Gastrocnemius medialis (tissue), 4 donors: Measurements from ENCODE around the gene GCC1. TPM values are rescaled to one million over a fixed set of nuclear protein-coding genes. Genes with fewer than 3 reads are reported as not detected.

Source experiments
- ATAC-seq, 2 donors: fragments of 150-250 bp; one replicate each; pipeline ENCODE4 v1.9.1; 2016
- DNase-seq, 2 donors: peaks; one replicate each; pipeline ENCODE4 v3.0.0-alpha.2; 2019
- H3K27ac ChIP-seq, 4 donors: fragments of 200-600 bp; sonication (generic); 1 replicate in 1 of 4; 2 replicates in 3 of 4; pipeline ENCODE4 v1.5.1; 2016 to 2018; ENCODE audit warnings: mild to moderate bottlenecking in 2 of 4, moderate library complexity in 1 of 4
- H3K27me3 ChIP-seq, 3 donors: fragments of 200-600 bp; sonication (generic) in 2 of 3; 1 replicate in 1 of 3; 2 replicates in 2 of 3; pipeline versions ENCODE4 v1.5.1 to v1.6.0; 2016 to 2019; ENCODE audit warnings: mild to moderate bottlenecking in 1 of 3, moderate library complexity in 1 of 3
- H3K36me3 ChIP-seq, 2 donors: fragments of 200-600 bp; sonication (generic) in 1 of 2; one replicate each; pipeline ENCODE4 v1.5.1; 2017 to 2018
- H3K4me1 ChIP-seq, 2 donors: fragments of 200-600 bp; sonication (generic) in 1 of 2; one replicate each; pipeline ENCODE4 v1.5.1; 2016 to 2017; ENCODE audit warnings: mild to moderate bottlenecking in 2 of 2
- H3K4me3 ChIP-seq, 4 donors: fragments of 200-600 bp; sonication (generic) in 3 of 4; 1 replicate in 1 of 4; 2 replicates in 3 of 4; pipeline ENCODE4 v1.5.1; 2016 to 2019; ENCODE audit warnings: mild to moderate bottlenecking in 2 of 4
- H3K9me3 ChIP-seq, 3 donors: fragments of 200-600 bp; sonication (generic) in 2 of 3; 1 replicate in 1 of 3; 2 replicates in 2 of 3; pipeline ENCODE4 v1.5.1; 2016 to 2019
- POLR2A ChIP-seq, 2 donors: fragments of 450-650 bp; IDR thresholded peaks; one replicate each; pipeline ENCODE4 v1.6.1; 2017; ENCODE audit warnings: antibody characterized with exemption in 2 of 2, mild to moderate bottlenecking in 2 of 2, moderate library complexity in 2 of 2
- in situ Hi-C, 4 donors: fragments of 200-750 bp; cut with MboI; loops; one replicate each; pipeline versions ENCODE4 v1.15.0 to v1.8.0; 2017; ENCODE audit warnings: low sequenced_read_pairs in 4 of 4
- intact Hi-C: fragments of 100-400 bp; cut with DNase I; formaldehyde crosslinking; loops from one replicate; pipeline ENCODE4 v1.15.1; 2023; ENCODE audit warnings: low total_unique reads
- total RNA-seq, 4 donors: library from RNA; depleted of rRNA; stranded (reverse); fragments of >200 nt; gene quantifications; one replicate each; pipeline versions ENCODE4 v1.1.0 to v1.2.3, GENCODE V29; 2016
- TF ChIP-seq, protein P1 (sequence below), 5 experiments: fragments of 450-650 bp in 3 of 5; fragments of 200-600 bp in 2 of 5; sonication (generic) in 2 of 5; IDR thresholded peaks in 4 of 5; conservative IDR thresholded peaks in 1 of 5; 1 replicate in 4 of 5; 2 replicates in 1 of 5; pipeline ENCODE4 v1.5.1; 2016 to 2019; ENCODE audit warnings: antibody characterized with exemption in 5 of 5, mild to moderate bottlenecking in 3 of 5, moderate library complexity in 3 of 5

GCC1 gene
- total RNA-seq, 4 donors from 2014 or later: 12.3 to 17.9 (median 15.4) TPM

DNA sequence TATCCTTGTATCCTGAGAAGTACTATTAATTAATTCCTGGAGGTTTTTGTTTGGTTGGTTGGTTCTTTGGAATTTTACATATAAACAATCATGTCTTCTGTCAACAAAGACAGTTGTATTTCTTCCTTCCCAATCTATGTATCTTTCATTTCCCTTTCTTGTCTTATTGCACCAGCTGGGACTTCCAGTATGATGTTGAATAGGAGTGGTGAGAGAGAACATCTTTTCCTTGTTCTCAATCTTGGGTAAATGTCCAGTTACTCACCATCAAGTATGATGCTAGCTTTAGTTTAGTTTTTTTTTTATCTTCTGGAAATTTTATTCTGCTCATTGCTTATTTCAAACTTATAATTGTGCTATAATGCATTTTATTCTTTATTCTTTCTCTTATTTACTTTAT, 39.9 kb upstream of the GCC1 start:
- H3K4me3 ChIP-seq: no peak overlapping the region
- ATAC-seq (no peak), DNase-seq (no peak)
- H3K27ac ChIP-seq: no peak overlapping the region
- no peaks in the 10 kb centered on the region for H3K9me3 ChIP-seq
- in situ Hi-C loops: no loop called here
- TF ChIP-seq, protein P1, sequence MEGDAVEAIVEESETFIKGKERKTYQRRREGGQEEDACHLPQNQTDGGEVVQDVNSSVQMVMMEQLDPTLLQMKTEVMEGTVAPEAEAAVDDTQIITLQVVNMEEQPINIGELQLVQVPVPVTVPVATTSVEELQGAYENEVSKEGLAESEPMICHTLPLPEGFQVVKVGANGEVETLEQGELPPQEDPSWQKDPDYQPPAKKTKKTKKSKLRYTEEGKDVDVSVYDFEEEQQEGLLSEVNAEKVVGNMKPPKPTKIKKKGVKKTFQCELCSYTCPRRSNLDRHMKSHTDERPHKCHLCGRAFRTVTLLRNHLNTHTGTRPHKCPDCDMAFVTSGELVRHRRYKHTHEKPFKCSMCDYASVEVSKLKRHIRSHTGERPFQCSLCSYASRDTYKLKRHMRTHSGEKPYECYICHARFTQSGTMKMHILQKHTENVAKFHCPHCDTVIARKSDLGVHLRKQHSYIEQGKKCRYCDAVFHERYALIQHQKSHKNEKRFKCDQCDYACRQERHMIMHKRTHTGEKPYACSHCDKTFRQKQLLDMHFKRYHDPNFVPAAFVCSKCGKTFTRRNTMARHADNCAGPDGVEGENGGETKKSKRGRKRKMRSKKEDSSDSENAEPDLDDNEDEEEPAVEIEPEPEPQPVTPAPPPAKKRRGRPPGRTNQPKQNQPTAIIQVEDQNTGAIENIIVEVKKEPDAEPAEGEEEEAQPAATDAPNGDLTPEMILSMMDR (IDR thresholded peaks at IDR 0.05 in 4 of 5, conservative IDR thresholded peaks at IDR 0.05 in 1 of 5): no peak
- TF ChIP-seq POLR2A (IDR thresholded peaks at IDR 0.05): no peak
- H3K36me3 ChIP-seq: no peaks in the 10 kb centered on the region
- no peaks in the 10 kb centered on the region for H3K4me1 ChIP-seq
- peaks cover 0 to 4% (median 0%) of the 10 kb centered on the region in 3 donors for H3K27me3 ChIP-seq
- intact Hi-C loops: no loop called here

DNA sequence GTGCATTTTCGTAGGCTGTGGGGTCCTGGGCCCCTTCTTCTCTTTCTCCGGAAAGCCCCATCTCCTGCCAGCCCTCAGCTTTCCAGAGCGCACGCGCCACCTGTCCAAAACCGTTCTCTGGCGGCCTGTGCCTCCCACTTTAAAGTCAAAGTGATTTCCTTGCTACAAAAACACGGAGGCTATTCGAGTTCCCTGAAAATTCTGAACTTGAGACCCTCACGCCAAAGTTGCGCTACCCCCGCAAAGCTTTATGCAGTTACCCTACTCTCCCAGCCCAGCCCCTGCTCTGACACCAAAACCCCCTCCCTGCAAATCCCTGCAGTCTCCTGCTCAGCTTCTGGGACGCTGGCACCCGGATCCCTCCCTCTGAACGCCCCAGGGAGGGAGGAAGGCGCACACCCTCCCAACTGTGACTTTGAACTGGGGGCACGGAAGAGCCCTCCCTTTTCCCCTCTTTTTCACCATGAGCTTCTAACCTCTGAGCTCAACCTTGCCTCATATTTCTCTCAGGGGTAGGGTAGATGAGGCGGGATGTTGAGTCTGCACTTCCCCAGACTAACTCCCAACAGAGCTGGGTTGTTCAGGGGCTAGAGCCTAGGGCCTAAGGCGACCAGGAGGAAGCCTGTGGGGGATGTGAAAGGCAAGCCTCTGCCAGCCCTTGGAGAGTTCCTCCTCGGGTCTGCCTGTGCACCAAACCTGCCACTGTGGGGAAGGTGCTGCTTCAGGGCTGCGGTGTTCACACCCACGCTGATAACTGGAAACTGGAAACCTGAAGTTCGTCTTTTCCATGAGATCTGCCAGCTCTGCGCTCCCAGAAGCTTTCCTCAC, 35.2 kb upstream of the GCC1 start:
- in situ Hi-C loops (no loop called here), intact Hi-C loops (no loop called here)
- H3K36me3 ChIP-seq: no peaks in the 10 kb centered on the region
- peaks cover 6 to 22% (median 7%) of the 10 kb centered on the region in 3 donors for H3K27me3 ChIP-seq
- no peaks in the 10 kb centered on the region for H3K9me3 ChIP-seq
- no peaks in the 10 kb centered on the region for H3K4me1 ChIP-seq
- DNase-seq (no peak), ATAC-seq (no peak)
- H3K27ac ChIP-seq: no peak overlapping the region
- TF ChIP-seq, protein P1 (IDR thresholded peaks at IDR 0.05 in 4 of 5, conservative IDR thresholded peaks at IDR 0.05 in 1 of 5): no peak
- no peak for TF ChIP-seq POLR2A (IDR thresholded peaks at IDR 0.05)
- no peak overlapping the region for H3K4me3 ChIP-seq

DNA sequence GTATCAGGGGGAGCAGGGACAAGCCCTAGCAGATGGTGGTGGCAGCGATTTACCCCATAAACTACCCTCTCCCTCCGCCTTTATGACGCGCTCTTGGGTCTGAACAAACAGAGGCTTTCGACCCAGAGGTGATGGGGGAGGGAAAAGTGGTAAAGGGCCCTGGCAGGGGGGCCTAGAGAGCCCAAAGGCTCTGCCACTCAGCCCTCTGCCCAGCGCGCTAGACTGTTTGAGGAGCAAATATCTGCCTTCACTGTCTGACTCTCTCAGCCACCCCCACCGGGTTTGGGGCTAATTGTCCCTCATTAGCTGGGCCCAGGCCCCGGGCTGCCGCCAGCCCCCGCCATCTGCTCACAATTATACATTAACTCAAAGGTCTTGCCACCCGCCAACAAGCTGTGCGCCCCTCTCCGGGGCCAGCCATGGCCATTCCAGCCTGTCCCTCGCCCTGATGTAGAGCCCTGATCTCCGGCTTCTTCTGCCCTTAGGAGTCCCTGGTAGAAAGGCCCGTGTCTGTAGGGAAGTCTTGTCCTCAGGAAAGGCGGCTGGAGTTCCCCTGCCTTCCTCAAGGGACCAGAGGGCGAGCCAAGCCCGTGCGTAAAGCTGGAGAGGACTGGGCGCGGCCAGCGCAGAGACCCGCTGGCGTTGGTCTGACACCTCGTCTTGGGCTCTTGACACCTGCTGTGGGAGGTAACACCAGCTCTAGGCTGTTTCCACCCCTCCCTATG, 34.4 kb upstream of the GCC1 start:
- intact Hi-C loops: no loop called here
- in situ Hi-C loops: no loop called here

DNA sequence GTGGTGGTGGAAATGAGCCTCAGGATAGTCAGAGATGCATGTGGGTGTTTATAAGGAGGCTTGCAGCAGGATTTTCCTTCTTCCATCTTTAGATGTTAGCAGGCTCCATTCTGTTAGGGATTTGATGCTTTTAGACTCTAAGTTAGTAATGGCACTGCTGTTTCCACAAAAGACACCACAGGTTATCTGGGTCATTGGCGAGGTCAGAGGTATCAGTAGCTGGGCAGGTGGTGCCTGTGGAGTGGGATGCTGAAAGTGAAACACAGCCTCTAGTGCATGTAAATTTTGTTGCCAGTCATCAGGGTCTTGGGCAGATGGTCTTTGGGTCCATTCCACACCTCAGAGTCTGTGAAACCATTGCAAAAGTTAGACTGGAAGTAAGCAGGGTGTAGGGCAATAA, 33.4 kb upstream of the GCC1 start:
- in situ Hi-C loops: no loop called here
- H3K27ac ChIP-seq: no peak overlapping the region
- TF ChIP-seq, protein P1 (IDR thresholded peaks at IDR 0.05 in 4 of 5, conservative IDR thresholded peaks at IDR 0.05 in 1 of 5): no peak
- no peak for TF ChIP-seq POLR2A (IDR thresholded peaks at IDR 0.05)

More for the DNA sequence above, 34.4 kb upstream of the GCC1 start:
- ATAC-seq (no peak), DNase-seq (no peak)
- TF ChIP-seq POLR2A (IDR thresholded peaks at IDR 0.05): no peak
- TF ChIP-seq, protein P1 (IDR thresholded peaks at IDR 0.05 in 4 of 5, conservative IDR thresholded peaks at IDR 0.05 in 1 of 5): no peak
- Histone ChIP-seq H3K27me3 (peaks cover 6 to 22% (median 7%) of the 10 kb centered on the region in 3 donors), H3K9me3 (no peaks in the 10 kb centered on the region), H3K27ac (no peak overlapping the region), H3K4me1 (no peaks in the 10 kb centered on the region), H3K4me3 (no peak overlapping the region), H3K36me3 (no peaks in the 10 kb centered on the region)

More for the DNA sequence above, 33.4 kb upstream of the GCC1 start:
- intact Hi-C loops: no loop called here
- H3K4me1 ChIP-seq: no peaks in the 10 kb centered on the region
- no peak overlapping the region for H3K4me3 ChIP-seq
- ATAC-seq (no peak), DNase-seq (no peak)
- no peaks in the 10 kb centered on the region for H3K36me3 ChIP-seq
- H3K27me3 ChIP-seq: peaks cover 6 to 22% (median 7%) of the 10 kb centered on the region in 3 donors
- H3K9me3 ChIP-seq: no peaks in the 10 kb centered on the region
